PC-3 (cell line): ENCODE results near the gene PTRH1. TPM values are rescaled to one million over a fixed set of nuclear protein-coding genes. Genes with fewer than 3 reads are reported as not detected.

Source experiments
- ATAC-seq: fragments of 200-7000 bp; cut with Tn5 transposase; 2 replicates; pipeline ENCODE4 v1.9.1; 2020; ENCODE audit warnings: mild to moderate bottlenecking, moderate library complexity
- BruUV-seq: library from RNA; stranded (reverse); fragments of 400-500 nt; replicated peaks from 2 replicates; lab custom pipeline; 2021; lab: Mats Ljungman, UMichigan
- CTCF ChIA-PET: fragments of 300-600 bp; sonication (Branson Sonifier 250); formaldehyde crosslinking; loops from one replicate; lab custom pipeline; 2022; ENCODE audit warnings: antibody characterized with exemption; lab: Charles Lee
- POLR2A ChIA-PET: fragments of 300-600 bp; sonication (Branson Sonifier 250); formaldehyde crosslinking; loops from one replicate; lab custom pipeline; 2022; ENCODE audit warnings: antibody characterized with exemption; ENCODE audit not compliant: unreplicated experiment; lab: Charles Lee
- DNase-seq: peaks from one replicate; pipeline ENCODE4 v3.0.0-alpha.2; 2015
- H2AFZ ChIP-seq: fragments of 300-600 bp; sonication (generic); 2 replicates; pipeline ENCODE4 v1.6.0; 2016; ENCODE audit warnings: antibody characterized with exemption, low read length
- H3F3A ChIP-seq: fragments of 300-600 bp; sonication (generic); one replicate; pipeline ENCODE4 v1.6.0; 2017; ENCODE audit warnings: antibody characterized with exemption, low read length, control low read depth, mild to moderate bottlenecking; ENCODE audit not compliant: unreplicated experiment
- H3K27ac ChIP-seq: fragments of 300-600 bp; sonication (generic); 2 replicates; pipeline ENCODE4 v1.5.1; 2016; ENCODE audit warnings: mild to moderate bottlenecking, low read length
- H3K27me3 ChIP-seq: fragments of 300-600 bp; sonication (generic); 2 replicates; pipeline ENCODE4 v1.6.1; 2016; ENCODE audit warnings: low read length, mixed read lengths
- H3K36me3 ChIP-seq: fragments of 300-600 bp; sonication (generic); 2 replicates; pipeline ENCODE4 v1.6.1; 2016; ENCODE audit warnings: low read depth, mixed run types, low read length, mixed read lengths
- H3K4me1 ChIP-seq: fragments of 300-600 bp; sonication (generic); 2 replicates; pipeline ENCODE4 v1.5.1; 2016; ENCODE audit warnings: low read length; ENCODE audit not compliant: insufficient read depth
- H3K4me2 ChIP-seq: fragments of 300-600 bp; sonication (generic); 2 replicates; pipeline ENCODE4 v1.6.0; 2016; ENCODE audit warnings: low read length
- H3K4me3 ChIP-seq: fragments of 300-600 bp; sonication (generic); 2 replicates; pipeline ENCODE4 v1.5.1; 2016; ENCODE audit warnings: mild to moderate bottlenecking, low read length, mixed read lengths
- H3K79me2 ChIP-seq: fragments of 300-600 bp; sonication (generic); 2 replicates; pipeline ENCODE4 v1.6.1; 2017; ENCODE audit warnings: low read length, mixed read lengths
- H3K9ac ChIP-seq: fragments of 300-600 bp; sonication (generic); 2 replicates; pipeline ENCODE4 v1.6.0; 2016; ENCODE audit warnings: mild to moderate bottlenecking, low read length
- H3K9me2 ChIP-seq: fragments of 300-600 bp; sonication (generic); replicated peaks from 2 replicates; pipeline ENCODE4 v1.6.1; 2016; ENCODE audit warnings: mixed run types, low read length, mixed read lengths
- H3K9me3 ChIP-seq: fragments of 300-600 bp; sonication (generic); 2 replicates; pipeline ENCODE4 v1.6.1; 2016; ENCODE audit warnings: low read length, mixed read lengths
- H4K20me1 ChIP-seq: fragments of 300-600 bp; sonication (generic); 2 replicates; pipeline ENCODE4 v1.6.1; 2016; ENCODE audit warnings: low read length, mixed read lengths
- EZH2 ChIP-seq: fragments of 300-600 bp; sonication (generic); IDR thresholded peaks from one replicate; pipeline ENCODE4 v1.6.1; 2017; ENCODE audit warnings: antibody characterized with exemption, mild to moderate bottlenecking, low read length; ENCODE audit not compliant: unreplicated experiment
- EZH2phosphoT487 ChIP-seq: fragments of 300-600 bp; sonication (generic); IDR thresholded peaks from 2 replicates; pipeline ENCODE4 v1.6.1; 2018; ENCODE audit warnings: mild to moderate bottlenecking, antibody characterized with exemption, low read length, borderline replicate concordance
- intact Hi-C: fragments of 100-400 bp; cut with micrococcal nuclease; formaldehyde crosslinking; loops from 2 replicates; pipeline ENCODE4 v1.9.0; 2023
- total RNA-seq: library from RNA; depleted of rRNA; stranded (reverse); fragments of >200 nt; gene quantifications from 2 replicates; pipeline ENCODE4 v1.2.3, GENCODE V29; 2014
- TF ChIP-seq, protein P1 (sequence below): fragments of 300-600 bp; sonication (generic); conservative IDR thresholded peaks from 2 replicates; pipeline ENCODE4 v1.5.1; 2017; ENCODE audit warnings: antibody characterized with exemption, low read depth, mild to moderate bottlenecking, low read length

PTRH1 gene
- total RNA-seq, 1 experiment from 2014 or later: 45.3 TPM

DNA sequence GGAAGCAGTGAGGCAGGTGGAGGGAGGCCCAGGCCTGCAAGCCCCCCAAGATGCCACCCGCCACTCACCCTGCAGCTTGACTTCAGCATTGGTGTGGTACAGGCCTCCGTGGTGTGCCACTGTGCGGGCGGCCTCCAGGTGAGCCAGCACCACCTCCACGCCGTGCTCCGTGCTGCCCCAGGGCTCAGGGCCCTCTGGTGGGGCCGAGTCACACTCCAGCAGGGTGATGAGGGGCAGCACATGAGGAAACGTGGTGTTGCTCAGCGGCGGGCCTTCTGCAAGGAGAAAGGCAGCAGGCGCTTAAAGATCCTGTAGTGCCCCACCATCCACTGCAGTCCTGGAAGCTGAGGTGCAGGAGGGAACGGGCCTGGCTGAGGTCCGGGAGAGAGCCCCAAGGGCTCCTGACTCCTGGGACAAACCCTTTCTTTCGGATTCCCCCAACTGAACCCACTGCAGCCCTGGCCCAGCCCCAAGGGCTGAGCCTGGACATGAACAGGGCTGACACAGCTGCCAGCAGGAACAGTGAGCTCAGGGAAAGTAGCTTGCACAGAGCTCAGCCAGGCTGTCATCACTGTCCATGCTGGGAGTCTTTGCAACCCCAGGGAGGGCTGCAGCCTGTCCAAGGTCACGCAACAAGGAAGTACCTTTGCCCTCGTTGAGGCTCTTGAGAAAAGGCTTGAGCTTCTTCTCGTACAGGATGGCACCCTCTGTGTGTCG lies 24.3 kb upstream of the PTRH1 start:
- Histone ChIP-seq H3K79me2 (no peaks in the 10 kb centered on the region), H2AFZ (no peak overlapping the region), H3K27ac (no peak overlapping the region), H3K27me3 (no peaks in the 10 kb centered on the region), H3K9ac (no peak overlapping the region), H3K4me3 (no peak overlapping the region), H3K36me3 (no peaks in the 10 kb centered on the region), H3K9me3 (no peaks in the 10 kb centered on the region), H3K4me2 (no peak overlapping the region), H4K20me1 (no peaks in the 10 kb centered on the region), H3K9me2 (no peaks in the 10 kb centered on the region), H3K4me1 (peaks cover 7% of the 10 kb centered on the region; the same call in 1 of the 2 replicates), H3F3A (no peaks in the 10 kb centered on the region)
- TF ChIP-seq, protein P1, sequence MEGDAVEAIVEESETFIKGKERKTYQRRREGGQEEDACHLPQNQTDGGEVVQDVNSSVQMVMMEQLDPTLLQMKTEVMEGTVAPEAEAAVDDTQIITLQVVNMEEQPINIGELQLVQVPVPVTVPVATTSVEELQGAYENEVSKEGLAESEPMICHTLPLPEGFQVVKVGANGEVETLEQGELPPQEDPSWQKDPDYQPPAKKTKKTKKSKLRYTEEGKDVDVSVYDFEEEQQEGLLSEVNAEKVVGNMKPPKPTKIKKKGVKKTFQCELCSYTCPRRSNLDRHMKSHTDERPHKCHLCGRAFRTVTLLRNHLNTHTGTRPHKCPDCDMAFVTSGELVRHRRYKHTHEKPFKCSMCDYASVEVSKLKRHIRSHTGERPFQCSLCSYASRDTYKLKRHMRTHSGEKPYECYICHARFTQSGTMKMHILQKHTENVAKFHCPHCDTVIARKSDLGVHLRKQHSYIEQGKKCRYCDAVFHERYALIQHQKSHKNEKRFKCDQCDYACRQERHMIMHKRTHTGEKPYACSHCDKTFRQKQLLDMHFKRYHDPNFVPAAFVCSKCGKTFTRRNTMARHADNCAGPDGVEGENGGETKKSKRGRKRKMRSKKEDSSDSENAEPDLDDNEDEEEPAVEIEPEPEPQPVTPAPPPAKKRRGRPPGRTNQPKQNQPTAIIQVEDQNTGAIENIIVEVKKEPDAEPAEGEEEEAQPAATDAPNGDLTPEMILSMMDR: no peak
- no peak for TF ChIP-seq EZH2phosphoT487
- no TSS peak for BruUV-seq
- ATAC-seq (no peak), DNase-seq (no peak)
- ChIA-PET CTCF (no interaction called here), POLR2A (no interaction called here)
- intact Hi-C loops: no loop called here

DNA sequence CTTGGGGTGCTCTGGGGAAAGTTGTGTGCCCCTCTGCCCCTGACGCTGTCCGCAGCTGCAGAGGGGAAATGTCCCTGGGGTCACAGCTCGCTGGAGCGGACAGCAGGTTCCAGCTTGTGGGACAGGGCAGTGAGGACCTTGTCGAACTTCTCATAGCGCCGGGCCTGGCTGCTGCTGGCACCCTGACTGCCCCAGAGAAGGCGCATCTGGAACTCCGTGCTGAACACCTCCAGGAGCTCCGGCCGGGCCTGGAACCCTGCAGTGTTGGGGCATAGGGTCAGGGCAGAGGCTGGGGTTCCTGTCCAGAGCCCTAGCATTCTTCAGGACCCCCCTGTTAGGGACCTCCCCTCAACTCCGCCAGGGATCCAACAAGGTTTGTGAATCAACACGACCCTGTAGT lies 23.2 kb upstream of the PTRH1 start:
- no peak for ATAC-seq
- no TSS peak for BruUV-seq

More for the DNA sequence above, 23.2 kb upstream of the PTRH1 start:
- POLR2A ChIA-PET: no interaction called here
- no peaks in the 10 kb centered on the region for H3K79me2 ChIP-seq
- H3K9ac ChIP-seq: no peak overlapping the region
- H4K20me1 ChIP-seq: no peaks in the 10 kb centered on the region
- CTCF ChIA-PET: no interaction called here
- no peaks in the 10 kb centered on the region for H3K9me3 ChIP-seq
- no peak overlapping the region for H3K4me3 ChIP-seq
- H3K27me3 ChIP-seq: no peaks in the 10 kb centered on the region
- no peak for DNase-seq
- H3F3A ChIP-seq: no peaks in the 10 kb centered on the region
- no peaks in the 10 kb centered on the region for H3K36me3 ChIP-seq
- no peak for TF ChIP-seq EZH2
- TF ChIP-seq, protein P1: no peak
- no peak for TF ChIP-seq EZH2phosphoT487
- intact Hi-C loops: no loop called here
- no peak overlapping the region for H2AFZ ChIP-seq
- no peak overlapping the region for H3K27ac ChIP-seq
- H3K4me1 ChIP-seq: peaks cover 15% of the 10 kb centered on the region
- no peak overlapping the region for H3K4me2 ChIP-seq
- no peaks in the 10 kb centered on the region for H3K9me2 ChIP-seq
